Smooth muscle cell (in vitro differentiated cells): ENCODE results near the gene KIF19. TPM values are rescaled to one million over a fixed set of nuclear protein-coding genes. Genes with fewer than 3 reads are reported as not detected.

ENCODE experiments used
- DNase-seq: peaks from one replicate; lab custom pipeline; 2025; ENCODE audit not compliant: unreplicated experiment; lab: John Stamatoyannopoulos, UW
- H2AFZ ChIP-seq: fragments of 200-600 bp; sonication (generic); 2 replicates; pipeline ENCODE4 v1.6.0; 2016; ENCODE audit warnings: antibody characterized with exemption, low read depth, mild to moderate bottlenecking
- H3F3A ChIP-seq: fragments of 200-600 bp; sonication (generic); 2 replicates; pipeline ENCODE4 v1.6.0; 2017; ENCODE audit warnings: antibody characterized with exemption, low read depth
- H3K27ac ChIP-seq: fragments of 200-600 bp; sonication (generic); 2 replicates; pipeline ENCODE4 v1.5.1; 2016; ENCODE audit warnings: low read depth, mild to moderate bottlenecking
- H3K27me3 ChIP-seq: fragments of 200-600 bp; sonication (generic); 2 replicates; pipeline ENCODE4 v1.6.1; 2016; ENCODE audit warnings: low read depth, mild to moderate bottlenecking
- H3K36me3 ChIP-seq: fragments of 200-600 bp; sonication (generic); 2 replicates; pipeline ENCODE4 v1.5.1; 2016; ENCODE audit warnings: low read depth
- H3K4me1 ChIP-seq: fragments of 200-600 bp; sonication (generic); 2 replicates; pipeline ENCODE4 v1.5.1; 2016; ENCODE audit warnings: low read depth
- H3K4me2 ChIP-seq: fragments of 200-600 bp; sonication (generic); 2 replicates; pipeline ENCODE4 v1.6.0; 2016; ENCODE audit warnings: mild to moderate bottlenecking
- H3K4me3 ChIP-seq: fragments of 200-600 bp; sonication (generic); 2 replicates; pipeline ENCODE4 v1.5.1; 2016; ENCODE audit warnings: mild to moderate bottlenecking
- H3K79me2 ChIP-seq: fragments of 200-600 bp; sonication (generic); 2 replicates; pipeline ENCODE4 v1.6.0; 2016; ENCODE audit warnings: low read depth, mild to moderate bottlenecking
- H3K9ac ChIP-seq: fragments of 200-600 bp; sonication (generic); 2 replicates; pipeline ENCODE4 v1.6.0; 2016; ENCODE audit warnings: low read depth
- H3K9me3 ChIP-seq: fragments of 200-600 bp; sonication (generic); replicated peaks from 2 replicates; pipeline ENCODE4 v1.5.1; 2016; ENCODE audit warnings: low read depth
- H4K20me1 ChIP-seq: fragments of 200-600 bp; sonication (generic); 2 replicates; pipeline ENCODE4 v1.6.0; 2016; ENCODE audit warnings: low read depth
- WGBS: methylation state at CpG from one replicate; pipeline ENCODE4 v1.1.7; 2016; ENCODE audit warnings: low lambda C conversion rate; 5-methylcytosine and 5-hydroxymethylcytosine counted together
- polyA plus RNA-seq: library from polyadenylated mRNA; unstranded; fragments of >200 nt; fragmentation: Nextera tagmentation; extraction: Ambion mirVana; gene quantifications from 2 replicates; pipeline ENCODE4 v1.2.1, GENCODE V29; 2016
- total RNA-seq: library from RNA; depleted of rRNA; stranded (reverse); fragments of >200 nt; gene quantifications from 2 replicates; pipeline ENCODE4 v1.2.3, GENCODE V29; 2014
- TF ChIP-seq, protein P1 (sequence below): fragments of 200-600 bp; sonication (generic); IDR thresholded peaks from 2 replicates; pipeline ENCODE4 v1.5.1; 2017; ENCODE audit warnings: borderline replicate concordance, mild to moderate bottlenecking, antibody characterized with exemption; ENCODE audit not compliant: insufficient read depth, poor library complexity, severe bottlenecking

The KIF19 gene
- total and polyA plus RNA-seq, 2 experiments from 2014 or later = not detected

- TF ChIP-seq, protein P1, sequence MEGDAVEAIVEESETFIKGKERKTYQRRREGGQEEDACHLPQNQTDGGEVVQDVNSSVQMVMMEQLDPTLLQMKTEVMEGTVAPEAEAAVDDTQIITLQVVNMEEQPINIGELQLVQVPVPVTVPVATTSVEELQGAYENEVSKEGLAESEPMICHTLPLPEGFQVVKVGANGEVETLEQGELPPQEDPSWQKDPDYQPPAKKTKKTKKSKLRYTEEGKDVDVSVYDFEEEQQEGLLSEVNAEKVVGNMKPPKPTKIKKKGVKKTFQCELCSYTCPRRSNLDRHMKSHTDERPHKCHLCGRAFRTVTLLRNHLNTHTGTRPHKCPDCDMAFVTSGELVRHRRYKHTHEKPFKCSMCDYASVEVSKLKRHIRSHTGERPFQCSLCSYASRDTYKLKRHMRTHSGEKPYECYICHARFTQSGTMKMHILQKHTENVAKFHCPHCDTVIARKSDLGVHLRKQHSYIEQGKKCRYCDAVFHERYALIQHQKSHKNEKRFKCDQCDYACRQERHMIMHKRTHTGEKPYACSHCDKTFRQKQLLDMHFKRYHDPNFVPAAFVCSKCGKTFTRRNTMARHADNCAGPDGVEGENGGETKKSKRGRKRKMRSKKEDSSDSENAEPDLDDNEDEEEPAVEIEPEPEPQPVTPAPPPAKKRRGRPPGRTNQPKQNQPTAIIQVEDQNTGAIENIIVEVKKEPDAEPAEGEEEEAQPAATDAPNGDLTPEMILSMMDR = no peak
- Histone ChIP-seq H3K4me2 (no peak overlapping the region), H3F3A (peaks cover 5% of the 10 kb centered on the region), H4K20me1 (no peaks in the 10 kb centered on the region), H3K36me3 (no peaks in the 10 kb centered on the region), H3K79me2 (no peaks in the 10 kb centered on the region), H3K4me1 (peaks cover 15% of the 10 kb centered on the region), H3K27ac (no peak overlapping the region), H3K4me3 (no peak overlapping the region), H3K9ac (no peak overlapping the region), H3K27me3 (no peaks in the 10 kb centered on the region), H3K9me3 (no peaks in the 10 kb centered on the region), H2AFZ (no peak overlapping the region)
- 88% methylated on average over 17 of the region's 17 CpGs for WGBS
- DNase-seq = no peak
Measured at GRCh38 chr17:74387365-74388218, 61.6 kb downstream of the KIF19 start.

DNA sequence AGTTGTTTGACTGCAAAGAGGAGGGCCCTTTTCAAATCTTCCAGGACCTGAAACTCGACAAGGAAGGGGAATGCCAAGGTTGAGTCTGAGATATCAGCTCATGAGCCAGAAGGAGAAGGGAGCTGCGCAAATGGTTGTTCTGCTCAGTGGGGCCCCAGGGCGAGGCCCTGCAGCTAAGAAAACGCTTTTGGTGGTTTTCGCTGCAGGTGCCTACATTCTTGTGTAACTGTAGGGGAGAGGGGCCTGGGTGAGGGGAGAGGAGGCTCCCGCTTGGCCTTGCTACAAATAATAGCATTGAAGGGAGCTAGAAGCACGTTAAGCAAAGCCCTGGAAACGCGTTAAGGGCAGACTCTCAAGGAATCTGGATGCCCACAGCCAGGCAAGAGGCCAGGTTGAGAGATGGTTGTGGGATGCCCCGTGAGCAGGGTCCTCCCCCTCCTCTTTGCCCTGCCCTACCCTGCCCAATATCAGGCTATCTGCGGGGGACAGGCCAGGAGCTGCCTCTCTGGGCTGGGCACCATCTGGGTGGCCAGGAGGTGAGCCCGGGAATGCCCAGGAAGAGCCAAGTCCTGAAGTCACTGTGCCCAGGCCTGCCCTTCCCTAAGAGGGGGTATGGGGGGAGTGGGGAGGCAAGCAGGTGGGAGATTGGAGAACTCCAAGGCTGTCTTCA, 63.2 kb downstream of the KIF19 start:
- no peak overlapping the region for H2AFZ ChIP-seq
- H3F3A ChIP-seq = peaks cover 9% of the 10 kb centered on the region
- no peak overlapping the region for H3K27ac ChIP-seq
- no peak overlapping the region for H3K9ac ChIP-seq
- no peaks in the 10 kb centered on the region for H3K79me2 ChIP-seq
- H3K9me3 ChIP-seq = no peaks in the 10 kb centered on the region
- H3K4me2 ChIP-seq = no peak overlapping the region
- no peaks in the 10 kb centered on the region for H4K20me1 ChIP-seq
- no peak for DNase-seq
- WGBS = 83% methylated on average over 11 of the region's 12 CpGs
- H3K36me3 ChIP-seq = no peaks in the 10 kb centered on the region
- H3K4me1 ChIP-seq = peaks cover 15% of the 10 kb centered on the region
- H3K4me3 ChIP-seq = no peak overlapping the region
- TF ChIP-seq, protein P1 = no peak
- no peaks in the 10 kb centered on the region for H3K27me3 ChIP-seq

- Histone ChIP-seq H3K36me3 (no peaks in the 10 kb centered on the region), H3K9me3 (no peaks in the 10 kb centered on the region), H3K9ac (no peak overlapping the region), H2AFZ (no peak overlapping the region), H3K4me3 (no peak overlapping the region), H3K27me3 (no peaks in the 10 kb centered on the region), H3K4me2 (no peak overlapping the region), H4K20me1 (no peaks in the 10 kb centered on the region), H3K79me2 (no peaks in the 10 kb centered on the region), H3K27ac (peak overlapping the region; percentile 69), H3F3A (peaks cover 9% of the 10 kb centered on the region), H3K4me1 (peaks cover 15% of the 10 kb centered on the region)
- WGBS = 92% methylated on average over 2 of the region's 2 CpGs
- TF ChIP-seq, protein P1 = no peak
- DNase-seq = no peak
Measured at GRCh38 chr17:74389937-74390679, 64.1 kb downstream of the KIF19 start.
